GM23248 (cell line): ENCODE results near the gene PCK2.

Experiments
- EZH2 ChIP-seq: fragments of 200-600 bp; sonication (generic); IDR thresholded peaks from 2 replicates; pipeline ENCODE4 v1.6.1; 2018; ENCODE audit warnings: antibody characterized with exemption, mild to moderate bottlenecking; ENCODE audit not compliant: insufficient read depth, poor library complexity, severe bottlenecking
- EZH2phosphoT487 ChIP-seq: fragments of 200-600 bp; sonication (generic); IDR thresholded peaks from 2 replicates; pipeline ENCODE4 v1.6.1; 2018; ENCODE audit warnings: antibody characterized with exemption, moderate library complexity, mild to moderate bottlenecking, low read depth; ENCODE audit not compliant: insufficient read depth

GRCh38 chr14:24100982-24101494 is 6.9 kb downstream of the PCK2 start:
- TF ChIP-seq EZH2 (no peak), EZH2phosphoT487 (no peak)
